ENCODE results near the gene FSHB.
A peak's percentile ranks its signal among the peaks of the same experiment; 100 is the strongest.
"Not testable (repeated sequence)": the region's sequence is repeated elsewhere in the genome, so short reads cannot be mapped to it uniquely, and the experiment has no call there.

The FSHB gene

GRCh38 chr11:30230714-30231113 is at the start of gene FSHB:
TSS of gene FSHB (plus strand) at chr11:30231014. CDS start at chr11:30231903, 889 bp downstream.
- DNase-seq (ENCODE audit: low read depth, low spot score): no peak

GRCh38 chr11:30186748-30187147 is 44.1 kb upstream of the FSHB start:
- no peak for DNase-seq (ENCODE audit: low read depth, low spot score)

- no peak for DNase-seq (ENCODE audit: low read depth, low spot score)
These were observed 38.2 kb upstream of the FSHB start for GRCh38 chr11:30192620-30193019.

- DNase-seq (ENCODE audit: low read depth, low spot score): peak; percentile 40
These were observed 34.2 kb upstream of the FSHB start for GRCh38 chr11:30196400-30197206.

- no peak for DNase-seq (ENCODE audit: low read depth, low spot score)
These were observed 32.9 kb upstream of the FSHB start for GRCh38 chr11:30197869-30198268.

- not testable (repeated sequence) for DNase-seq (ENCODE audit: low read depth, low spot score)
These were observed 27.8 kb upstream of the FSHB start for GRCh38 chr11:30202989-30203388.

- DNase-seq (ENCODE audit: low read depth, low spot score): no peak
These were observed 27.0 kb upstream of the FSHB start for GRCh38 chr11:30203850-30204249.

GRCh38 chr11:30206249-30206996 is 24.4 kb upstream of the FSHB start:
- no peak for DNase-seq (ENCODE audit: low read depth, low spot score)

- DNase-seq (ENCODE audit: low read depth, low spot score): peak; percentile 7
These were observed 20.5 kb upstream of the FSHB start for GRCh38 chr11:30210357-30210756.

GRCh38 chr11:30216534-30216933 is 14.3 kb upstream of the FSHB start:
- no peak for DNase-seq (ENCODE audit: low read depth, low spot score)

GRCh38 chr11:30218278-30218677 is 12.5 kb upstream of the FSHB start:
- DNase-seq (ENCODE audit: low read depth, low spot score): no peak

GRCh38 chr11:30225642-30226041 is 5.2 kb upstream of the FSHB start:
- no peak for DNase-seq (ENCODE audit: low read depth, low spot score)

- no peak for DNase-seq (ENCODE audit: low read depth, low spot score)
These were observed 2.4 kb upstream of the FSHB start for GRCh38 chr11:30228323-30228884.

- no peak for DNase-seq (ENCODE audit: low read depth, low spot score)
These were observed 8.2 kb downstream of the FSHB start for GRCh38 chr11:30239025-30239424.

- DNase-seq (ENCODE audit: low read depth, low spot score): no peak
These were observed 13.5 kb downstream of the FSHB start for GRCh38 chr11:30244265-30244664.

- DNase-seq (ENCODE audit: low read depth, low spot score): no peak
These were observed 14.8 kb downstream of the FSHB start for GRCh38 chr11:30245621-30246020.

GRCh38 chr11:30254307-30255298 is 23.8 kb downstream of the FSHB start:
- DNase-seq (ENCODE audit: low read depth, low spot score): no peak

- no peak for DNase-seq (ENCODE audit: low read depth, low spot score)
These were observed 24.8 kb downstream of the FSHB start for GRCh38 chr11:30255637-30256036.

GRCh38 chr11:30257058-30257457 is 26.2 kb downstream of the FSHB start:
- DNase-seq (ENCODE audit: low read depth, low spot score): no peak

GRCh38 chr11:30258679-30259078 is 27.9 kb downstream of the FSHB start:
- DNase-seq (ENCODE audit: low read depth, low spot score): no peak

- DNase-seq (ENCODE audit: low read depth, low spot score): no peak
These were observed 30.0 kb downstream of the FSHB start for GRCh38 chr11:30260813-30261212.
